Measurements from ENCODE around the gene NFIX. TPM values are rescaled to one million over a fixed set of nuclear protein-coding genes. Genes with fewer than 3 reads are reported as not detected.

NFIX gene
- total RNA-seq, 1 donor from 2014 or later: 8.4 TPM

DNA sequence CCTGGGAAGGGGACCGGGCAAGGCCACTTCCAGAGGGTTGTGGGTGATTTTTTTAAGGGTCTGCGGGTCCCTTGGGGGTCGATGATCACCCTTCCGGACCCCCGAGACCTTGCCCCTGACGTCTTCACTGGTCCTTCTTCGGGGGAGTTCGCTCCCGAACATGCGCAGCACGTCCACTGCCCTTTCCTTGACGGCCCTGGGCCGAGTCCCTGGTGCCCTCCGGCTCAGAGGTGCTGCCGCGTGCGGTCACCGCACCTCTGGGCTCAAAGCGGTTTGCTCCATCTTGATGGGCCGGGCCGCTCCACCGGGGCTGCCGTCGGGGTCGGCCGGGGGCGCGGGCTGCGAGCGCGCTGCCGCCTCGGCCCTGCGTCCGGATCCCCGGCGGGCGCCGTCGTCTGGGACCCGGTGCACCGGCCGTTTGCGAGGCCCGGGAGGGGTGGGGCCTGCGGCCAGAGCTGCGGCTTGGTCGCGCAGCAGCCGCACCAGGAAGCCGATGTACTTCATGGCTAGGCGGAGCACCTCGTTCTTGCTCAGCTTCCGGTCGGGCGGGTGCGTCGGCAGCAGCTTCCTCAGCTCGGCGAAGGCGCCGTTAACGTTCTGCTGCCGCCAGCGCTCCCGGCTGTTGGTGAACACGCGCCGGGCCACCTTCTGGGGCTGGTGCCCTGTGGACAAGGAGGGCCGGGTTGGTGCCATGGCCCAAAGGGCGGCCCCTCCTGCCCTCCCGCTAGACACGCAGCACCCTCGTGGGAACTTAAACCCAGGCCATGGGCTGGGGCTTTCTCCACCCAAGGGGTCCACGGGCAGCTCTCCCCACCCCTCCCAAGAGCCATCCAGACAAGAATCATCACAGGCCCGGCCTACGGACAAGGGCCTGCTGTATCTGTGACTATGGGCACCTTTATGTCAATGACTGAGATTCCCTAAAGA is 104.1 kb downstream of the NFIX start:
- Histone ChIP-seq H3K9ac (ENCODE audit: low read length) (no peak overlapping the region), H3K27me3 (ENCODE audit: insufficient read depth, low read length) (no peaks in the 10 kb centered on the region), H3K27ac (ENCODE audit: low read depth, low read length) (no peak overlapping the region), H3K4me2 (ENCODE audit: low read length) (peak overlapping the region; percentile 8), H3K4me3 (ENCODE audit: insufficient read depth, low read depth, low read length) (no peak overlapping the region), H3K4me1 (ENCODE audit: insufficient read depth, low read length) (peaks cover 6% of the 10 kb centered on the region), H3K79me2 (ENCODE audit: insufficient read depth, low read length) (no peaks in the 10 kb centered on the region), H4K20me1 (ENCODE audit: insufficient read depth, low read length) (peaks cover 6% of the 10 kb centered on the region), H3K9me3 (ENCODE audit: insufficient read depth, low read depth, low read length) (no peaks in the 10 kb centered on the region), H3K36me3 (ENCODE audit: insufficient read depth, low read length) (no peaks in the 10 kb centered on the region), H2AFZ (ENCODE audit: low read depth, low read length) (no peak overlapping the region)
- H3K4me1 Mint-ChIP-seq (ENCODE audit: low read depth, unreplicated experiment): peaks cover 5% of the 10 kb centered on the region
- DNase-seq (ENCODE audit: low read depth) (no peak), FAIRE-seq (no peak)
- H3K27ac Mint-ChIP-seq (ENCODE audit: unreplicated experiment): peak overlapping the region; percentile 47
- no peak overlapping the region for H3K4me3 Mint-ChIP-seq (ENCODE audit: unreplicated experiment)
- peaks cover 34% of the 10 kb centered on the region for H3K27me3 Mint-ChIP-seq (ENCODE audit: low read depth, unreplicated experiment)
- TF ChIP-seq, protein P1, sequence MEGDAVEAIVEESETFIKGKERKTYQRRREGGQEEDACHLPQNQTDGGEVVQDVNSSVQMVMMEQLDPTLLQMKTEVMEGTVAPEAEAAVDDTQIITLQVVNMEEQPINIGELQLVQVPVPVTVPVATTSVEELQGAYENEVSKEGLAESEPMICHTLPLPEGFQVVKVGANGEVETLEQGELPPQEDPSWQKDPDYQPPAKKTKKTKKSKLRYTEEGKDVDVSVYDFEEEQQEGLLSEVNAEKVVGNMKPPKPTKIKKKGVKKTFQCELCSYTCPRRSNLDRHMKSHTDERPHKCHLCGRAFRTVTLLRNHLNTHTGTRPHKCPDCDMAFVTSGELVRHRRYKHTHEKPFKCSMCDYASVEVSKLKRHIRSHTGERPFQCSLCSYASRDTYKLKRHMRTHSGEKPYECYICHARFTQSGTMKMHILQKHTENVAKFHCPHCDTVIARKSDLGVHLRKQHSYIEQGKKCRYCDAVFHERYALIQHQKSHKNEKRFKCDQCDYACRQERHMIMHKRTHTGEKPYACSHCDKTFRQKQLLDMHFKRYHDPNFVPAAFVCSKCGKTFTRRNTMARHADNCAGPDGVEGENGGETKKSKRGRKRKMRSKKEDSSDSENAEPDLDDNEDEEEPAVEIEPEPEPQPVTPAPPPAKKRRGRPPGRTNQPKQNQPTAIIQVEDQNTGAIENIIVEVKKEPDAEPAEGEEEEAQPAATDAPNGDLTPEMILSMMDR (IDR thresholded peaks at IDR 0.05; ENCODE audit: insufficient read depth, low read depth, low read length): no peak
- TF ChIP-seq EZH2 (IDR thresholded peaks at IDR 0.05; ENCODE audit: insufficient read depth, low read length): no peak
- peaks cover 5% of the 10 kb centered on the region for H3K36me3 Mint-ChIP-seq (ENCODE audit: low read depth, unreplicated experiment)
- H3K9me3 Mint-ChIP-seq (ENCODE audit: unreplicated experiment): peaks cover 10% of the 10 kb centered on the region

DNA sequence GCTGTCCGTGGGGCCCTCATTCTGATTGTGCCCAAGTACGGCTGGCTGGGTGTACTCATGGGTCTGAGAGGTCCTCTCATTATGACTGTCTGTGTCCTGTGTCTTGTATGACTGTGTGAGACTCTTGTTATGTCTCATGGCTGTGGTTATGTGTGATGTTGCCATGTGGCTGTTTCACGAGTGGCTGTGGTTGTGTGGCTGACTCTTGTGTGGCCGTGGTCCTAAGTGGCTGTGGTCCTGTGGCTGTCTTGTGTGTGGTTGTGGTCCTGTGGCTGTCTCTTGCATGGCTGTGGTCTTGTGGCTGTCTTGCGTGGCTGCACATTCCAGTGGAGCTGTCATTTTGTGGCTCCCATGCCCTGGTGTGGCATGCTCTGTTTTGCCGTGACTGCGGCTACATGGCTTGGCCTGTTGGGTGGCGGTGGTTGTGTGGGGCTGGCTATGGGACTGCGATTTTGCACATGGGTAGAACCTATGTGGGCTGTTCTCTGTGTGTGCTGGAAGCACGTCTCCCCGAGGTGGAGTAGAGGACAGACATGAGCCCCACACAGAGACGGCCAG is 104.8 kb downstream of the NFIX start:
- Histone ChIP-seq H3K79me2 (ENCODE audit: insufficient read depth, low read length) (no peaks in the 10 kb centered on the region), H3K4me2 (ENCODE audit: low read length) (no peak overlapping the region), H3K9me3 (ENCODE audit: insufficient read depth, low read depth, low read length) (no peaks in the 10 kb centered on the region), H3K9ac (ENCODE audit: low read length) (no peak overlapping the region), H3K27ac (ENCODE audit: low read depth, low read length) (no peak overlapping the region), H4K20me1 (ENCODE audit: insufficient read depth, low read length) (peaks cover 6% of the 10 kb centered on the region), H3K4me1 (ENCODE audit: insufficient read depth, low read length) (peaks cover 5% of the 10 kb centered on the region), H3K4me3 (ENCODE audit: insufficient read depth, low read depth, low read length) (no peak overlapping the region), H3K36me3 (ENCODE audit: insufficient read depth, low read length) (no peaks in the 10 kb centered on the region), H2AFZ (ENCODE audit: low read depth, low read length) (no peak overlapping the region), H3K27me3 (ENCODE audit: insufficient read depth, low read length) (no peaks in the 10 kb centered on the region)
- TF ChIP-seq EZH2 (IDR thresholded peaks at IDR 0.05; ENCODE audit: insufficient read depth, low read length): no peak
- TF ChIP-seq, protein P1 (IDR thresholded peaks at IDR 0.05; ENCODE audit: insufficient read depth, low read depth, low read length): no peak
- FAIRE-seq (no peak), DNase-seq (ENCODE audit: low read depth) (no peak)
- peaks cover 7% of the 10 kb centered on the region for H3K36me3 Mint-ChIP-seq (ENCODE audit: low read depth, unreplicated experiment)
- H3K27me3 Mint-ChIP-seq (ENCODE audit: low read depth, unreplicated experiment): peaks cover 28% of the 10 kb centered on the region
- H3K9me3 Mint-ChIP-seq (ENCODE audit: unreplicated experiment): peaks cover 10% of the 10 kb centered on the region
- peak overlapping the region; percentile 47 for H3K27ac Mint-ChIP-seq (ENCODE audit: unreplicated experiment)
- H3K4me3 Mint-ChIP-seq (ENCODE audit: unreplicated experiment): no peak overlapping the region
- peaks cover 3% of the 10 kb centered on the region for H3K4me1 Mint-ChIP-seq (ENCODE audit: low read depth, unreplicated experiment)

All from astrocyte (in vitro differentiated cells and primary cell).